ENCODE data around the gene MT1G.

Gene MT1G

GRCh38 chr16:56657555-56658326 lies 10.1 kb downstream of the MT1G start, which contains the start of gene MT1F:
MT1F (plus strand) TSS chr16:56657959; CDS start chr16:56658059, 100 bp downstream.
- TF ChIP-seq, protein P1, sequence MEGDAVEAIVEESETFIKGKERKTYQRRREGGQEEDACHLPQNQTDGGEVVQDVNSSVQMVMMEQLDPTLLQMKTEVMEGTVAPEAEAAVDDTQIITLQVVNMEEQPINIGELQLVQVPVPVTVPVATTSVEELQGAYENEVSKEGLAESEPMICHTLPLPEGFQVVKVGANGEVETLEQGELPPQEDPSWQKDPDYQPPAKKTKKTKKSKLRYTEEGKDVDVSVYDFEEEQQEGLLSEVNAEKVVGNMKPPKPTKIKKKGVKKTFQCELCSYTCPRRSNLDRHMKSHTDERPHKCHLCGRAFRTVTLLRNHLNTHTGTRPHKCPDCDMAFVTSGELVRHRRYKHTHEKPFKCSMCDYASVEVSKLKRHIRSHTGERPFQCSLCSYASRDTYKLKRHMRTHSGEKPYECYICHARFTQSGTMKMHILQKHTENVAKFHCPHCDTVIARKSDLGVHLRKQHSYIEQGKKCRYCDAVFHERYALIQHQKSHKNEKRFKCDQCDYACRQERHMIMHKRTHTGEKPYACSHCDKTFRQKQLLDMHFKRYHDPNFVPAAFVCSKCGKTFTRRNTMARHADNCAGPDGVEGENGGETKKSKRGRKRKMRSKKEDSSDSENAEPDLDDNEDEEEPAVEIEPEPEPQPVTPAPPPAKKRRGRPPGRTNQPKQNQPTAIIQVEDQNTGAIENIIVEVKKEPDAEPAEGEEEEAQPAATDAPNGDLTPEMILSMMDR (IDR thresholded peaks at IDR 0.05; ENCODE audit: low read depth, low read length) = no peak
- no peak within 1 kb of the TSS for H3K4me3 ChIP-seq (ENCODE audit: low read depth, low read length)

- TF ChIP-seq, protein P1 (IDR thresholded peaks at IDR 0.05; ENCODE audit: low read depth, low read length) = no peak
- H3K4me3 ChIP-seq (ENCODE audit: low read depth, low read length) = no peak overlapping the region
These were observed 14.6 kb downstream of the MT1G start for GRCh38 chr16:56653218-56653617.

DNA sequence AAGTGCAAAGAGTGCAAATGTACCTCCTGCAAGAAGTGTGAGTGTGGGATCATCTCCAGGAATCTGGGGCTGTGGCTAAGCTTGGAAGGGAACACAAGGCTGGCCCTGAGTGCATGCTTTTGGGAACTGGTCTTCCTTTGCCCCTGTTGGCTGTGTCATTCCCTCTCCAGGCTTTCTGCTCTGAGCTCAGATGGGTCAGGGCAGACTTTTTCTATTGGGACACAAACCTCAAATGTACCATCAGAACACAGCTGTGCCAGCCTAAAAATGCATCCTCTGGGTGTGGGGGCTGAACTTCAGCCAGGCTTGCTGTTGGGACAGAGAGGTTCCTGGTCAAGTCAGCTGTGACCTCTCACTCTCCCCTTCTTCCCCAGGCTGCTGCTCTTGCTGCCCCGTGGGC lies 15.3 kb downstream of the MT1G start:
- TF ChIP-seq, protein P1 (IDR thresholded peaks at IDR 0.05; ENCODE audit: low read depth, low read length) = no peak
- H3K4me3 ChIP-seq (ENCODE audit: low read depth, low read length) = no peak overlapping the region

DNA sequence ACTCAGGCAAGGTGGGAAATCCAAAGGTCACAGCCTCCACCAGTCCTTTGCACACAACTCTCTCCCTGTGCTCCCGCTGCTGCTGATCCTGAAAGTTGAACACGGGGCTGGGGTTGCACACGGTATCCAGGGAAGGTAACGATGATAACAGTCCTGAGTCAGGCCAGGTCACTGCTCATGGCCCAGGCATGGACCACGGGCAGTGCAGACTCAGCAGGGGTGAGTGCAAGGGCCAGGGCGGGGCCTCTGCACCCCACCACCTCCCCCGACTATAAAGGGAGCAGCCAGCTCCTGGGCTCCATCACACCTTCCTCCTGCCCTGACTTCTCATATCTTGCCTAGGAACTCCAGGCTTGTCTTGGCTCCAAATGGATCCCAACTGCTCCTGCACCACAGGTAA lies 16.3 kb downstream of the MT1G start, which contains the start of gene MT1B:
Gene MT1B, plus strand, starts transcription at position 301 of the 400 bp plus-strand sequence. Its CDS starts 68 bp downstream, at position 369.
- no peak within 1 kb of the TSS for H3K4me3 ChIP-seq (ENCODE audit: low read depth, low read length)
- TF ChIP-seq, protein P1 (IDR thresholded peaks at IDR 0.05; ENCODE audit: low read depth, low read length) = no peak

GRCh38 chr16:56649820-56650219 lies 18.0 kb downstream of the MT1G start:
- TF ChIP-seq, protein P1 (IDR thresholded peaks at IDR 0.05; ENCODE audit: low read depth, low read length) = no peak
- no peak overlapping the region for H3K4me3 ChIP-seq (ENCODE audit: low read depth, low read length)

DNA sequence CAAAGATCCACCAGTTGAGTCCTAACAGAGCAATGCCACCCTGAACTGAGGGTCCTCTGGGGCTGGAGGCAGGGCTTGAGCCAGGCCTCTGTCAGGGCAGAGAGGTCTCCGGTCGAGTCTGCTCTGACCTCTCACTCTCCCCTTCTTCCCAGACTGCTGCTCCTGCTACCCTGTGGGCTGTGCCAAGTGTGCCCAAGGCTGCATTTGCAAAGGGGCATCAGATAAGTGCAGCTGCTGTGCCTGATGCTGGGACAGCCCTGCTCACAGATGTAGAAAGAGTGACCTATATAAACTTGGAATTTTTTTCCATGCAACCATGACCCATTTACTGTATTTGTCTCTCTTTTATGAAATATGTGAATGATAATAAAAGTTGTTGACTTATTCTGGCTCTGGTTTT lies 18.6 kb downstream of the MT1G start:
- no peak overlapping the region for H3K4me3 ChIP-seq (ENCODE audit: low read depth, low read length)
- TF ChIP-seq, protein P1 (IDR thresholded peaks at IDR 0.05; ENCODE audit: low read depth, low read length) = no peak

- TF ChIP-seq, protein P1 (IDR thresholded peaks at IDR 0.05; ENCODE audit: low read depth, low read length) = no peak
- H3K4me3 ChIP-seq (ENCODE audit: low read depth, low read length) = no peak overlapping the region
These were observed 20.0 kb downstream of the MT1G start for GRCh38 chr16:56647641-56648431.
